HepG2 (cell line): ENCODE measurements around the gene VAMP2. TPM values are rescaled to one million over a fixed set of nuclear protein-coding genes. Genes with fewer than 3 reads are reported as not detected.

Experiments
- ATF1 ChIP-seq: IDR thresholded peaks from 2 replicates; pipeline ENCODE4 v1.6.1; 2016; ENCODE audit warnings: mild to moderate bottlenecking, control low read depth
- BCL6 ChIP-seq: IDR thresholded peaks from 2 replicates; pipeline ENCODE4 v1.6.1; 2016; ENCODE audit warnings: missing genetic modification reagents, missing compliant biosample characterization
- JUND ChIP-seq: sonication (generic); formaldehyde crosslinking; IDR thresholded peaks from 2 replicates; pipeline ENCODE4 v1.8.0; 2022; ENCODE audit warnings: mild to moderate bottlenecking, missing genetic modification reagents
- PAX8 ChIP-seq: sonication (generic); formaldehyde crosslinking; IDR thresholded peaks from 2 replicates; pipeline ENCODE4 v1.8.0; 2022; ENCODE audit warnings: mild to moderate bottlenecking, missing genetic modification reagents, borderline replicate concordance
- SMYD3 ChIP-seq: sonication (generic); formaldehyde crosslinking; IDR thresholded peaks from 2 replicates; pipeline ENCODE4 v1.8.1; 2023; ENCODE audit warnings: mild to moderate bottlenecking, missing genetic modification reagents
- SOX6 ChIP-seq, 2 experiments: fragments of 450-650 bp in 1 of 2; sonication (generic) in 1 of 2; formaldehyde crosslinking in 1 of 2; IDR thresholded peaks; 2 replicates each; pipeline versions ENCODE4 v1.4.0 to v1.6.1; 2017 to 2020; ENCODE audit warnings: antibody characterized with exemption in 1 of 2, mild to moderate bottlenecking in 1 of 2, missing genetic modification reagents in 1 of 2
- SRSF4 ChIP-seq: fragments of 200-400 bp; formaldehyde crosslinking; IDR thresholded peaks from one replicate; pipeline ENCODE4 v1.6.1; 2018; ENCODE audit warnings: mild to moderate bottlenecking, low read depth, low read length, moderate library complexity; ENCODE audit not compliant: poor library complexity, severe bottlenecking
- ZNF33A ChIP-seq: sonication (generic); formaldehyde crosslinking; IDR thresholded peaks from 2 replicates; pipeline ENCODE4 v1.5.1; 2020; ENCODE audit warnings: missing genetic modification reagents, mild to moderate bottlenecking, moderate library complexity, borderline replicate concordance
- polyA plus RNA-seq, 8 experiments: library from polyadenylated mRNA; depleted of rRNA in 3 of 8; stranded (reverse) in 7 of 8; unstranded in 1 of 8; fragments of >200 nt; fragmentation: Illumina TruSeq in 4 of 8; extraction: Trizol in 4 of 8; gene quantifications; 2 replicates each; pipeline versions ENCODE4 v1.2.1 to v1.2.3, GENCODE V29; 2011 to 2016; ENCODE audit warnings: low read depth in 4 of 8, missing spikeins in 1 of 8, mixed read lengths in 1 of 8; ENCODE audit not compliant: insufficient read depth in 1 of 8
- total RNA-seq, 5 experiments: library from RNA; depleted of rRNA; stranded (reverse); fragments of >200 nt; fragmentation: Illumina TruSeq; extraction: Trizol; gene quantifications; 2 replicates each; pipeline ENCODE4 v1.2.3, GENCODE V29; 2016; ENCODE audit warnings: low read depth in 1 of 5
- TF ChIP-seq, protein P1 (sequence below): sonication (generic); formaldehyde crosslinking; IDR thresholded peaks from 2 replicates; pipeline ENCODE4 v1.5.0; 2020; ENCODE audit warnings: missing genetic modification reagents
- TF ChIP-seq, protein P2 (sequence below): sonication (generic); formaldehyde crosslinking; IDR thresholded peaks from 2 replicates; pipeline ENCODE4 v1.5.0; 2020; ENCODE audit warnings: missing genetic modification reagents
- TF ChIP-seq, protein P3 (sequence below): sonication (generic); formaldehyde crosslinking; IDR thresholded peaks from 2 replicates; pipeline ENCODE4 v1.5.1; 2020; ENCODE audit warnings: missing genetic modification reagents, mild to moderate bottlenecking, borderline replicate concordance
- TF ChIP-seq, protein P4 (sequence below): sonication (generic); formaldehyde crosslinking; IDR thresholded peaks from 2 replicates; pipeline ENCODE4 v1.4.0; 2020; ENCODE audit warnings: missing genetic modification reagents, borderline replicate concordance
- TF ChIP-seq, protein P5 (sequence below): sonication (generic); formaldehyde crosslinking; IDR thresholded peaks from 2 replicates; pipeline ENCODE4 v1.5.0; 2020; ENCODE audit warnings: mild to moderate bottlenecking, missing genetic modification reagents
- TF ChIP-seq, protein P6 (sequence below): IDR thresholded peaks from 2 replicates; pipeline ENCODE4 v1.6.1; 2016; ENCODE audit warnings: missing compliant biosample characterization, missing genetic modification reagents, borderline replicate concordance

Gene VAMP2
- total and polyA plus RNA-seq, 2 of the 13 experiments (the other 11 are each of a cell fraction or from before 2014, with no cell fraction given): 3.9 to 17.2 TPM

DNA sequence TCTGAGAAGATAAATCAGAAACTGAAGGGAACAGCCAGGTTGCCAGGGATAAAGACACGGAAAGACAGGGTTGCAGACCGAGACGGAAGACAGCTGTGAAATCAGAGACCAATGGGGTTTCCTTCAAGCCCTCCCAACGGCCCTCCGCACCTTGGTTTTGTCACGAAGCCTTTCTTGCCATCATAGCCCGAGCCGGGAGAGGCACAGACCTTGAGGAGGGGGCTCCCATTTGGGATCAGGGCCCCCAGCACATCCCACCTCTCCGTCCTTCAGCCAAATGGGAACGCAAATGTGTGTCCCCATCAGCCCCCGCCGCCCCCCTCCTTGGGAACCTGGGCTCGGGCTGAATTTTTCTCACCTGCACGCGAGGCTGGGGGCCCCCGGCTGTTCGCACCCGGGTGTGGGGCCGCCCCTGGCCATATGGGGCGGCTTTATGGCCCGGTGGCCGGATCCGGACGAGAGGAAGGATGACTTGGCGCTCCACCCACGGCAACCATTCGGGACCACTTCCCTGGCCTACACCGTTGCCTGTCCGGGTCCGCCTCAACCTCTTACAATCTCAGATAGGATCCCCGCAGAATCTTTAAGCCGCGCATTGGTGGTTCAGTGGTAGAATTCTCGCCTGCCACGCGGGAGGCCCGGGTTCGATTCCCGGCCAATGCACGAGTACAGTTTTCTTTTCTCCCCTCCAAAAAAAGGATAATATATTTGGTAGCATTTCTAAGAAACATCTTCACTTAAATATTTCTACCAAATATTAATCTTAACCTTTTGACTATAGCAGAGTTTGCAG, 37.4 kb downstream of the VAMP2 start (continued):
- TF ChIP-seq, protein P1, sequence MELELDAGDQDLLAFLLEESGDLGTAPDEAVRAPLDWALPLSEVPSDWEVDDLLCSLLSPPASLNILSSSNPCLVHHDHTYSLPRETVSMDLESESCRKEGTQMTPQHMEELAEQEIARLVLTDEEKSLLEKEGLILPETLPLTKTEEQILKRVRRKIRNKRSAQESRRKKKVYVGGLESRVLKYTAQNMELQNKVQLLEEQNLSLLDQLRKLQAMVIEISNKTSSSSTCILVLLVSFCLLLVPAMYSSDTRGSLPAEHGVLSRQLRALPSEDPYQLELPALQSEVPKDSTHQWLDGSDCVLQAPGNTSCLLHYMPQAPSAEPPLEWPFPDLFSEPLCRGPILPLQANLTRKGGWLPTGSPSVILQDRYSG (CRISPR knock-in tag): no peak
- TF ChIP-seq JUND (CRISPR knock-in tag) (no peak), SOX6 (IDR thresholded peaks at IDR 0.05) (no peak), SOX6 (CRISPR knock-in tag; IDR thresholded peaks at IDR 0.05) (peak; percentile 49; the same call in 1 of the 2 replicates), ZNF33A (CRISPR knock-in tag) (no peak), ATF1 (no peak), BCL6 (peak; percentile 43; the same call in 1 of the 2 replicates), SRSF4 (no peak), PAX8 (no peak), SMYD3 (CRISPR knock-in tag) (no peak)
- TF ChIP-seq, protein P2, sequence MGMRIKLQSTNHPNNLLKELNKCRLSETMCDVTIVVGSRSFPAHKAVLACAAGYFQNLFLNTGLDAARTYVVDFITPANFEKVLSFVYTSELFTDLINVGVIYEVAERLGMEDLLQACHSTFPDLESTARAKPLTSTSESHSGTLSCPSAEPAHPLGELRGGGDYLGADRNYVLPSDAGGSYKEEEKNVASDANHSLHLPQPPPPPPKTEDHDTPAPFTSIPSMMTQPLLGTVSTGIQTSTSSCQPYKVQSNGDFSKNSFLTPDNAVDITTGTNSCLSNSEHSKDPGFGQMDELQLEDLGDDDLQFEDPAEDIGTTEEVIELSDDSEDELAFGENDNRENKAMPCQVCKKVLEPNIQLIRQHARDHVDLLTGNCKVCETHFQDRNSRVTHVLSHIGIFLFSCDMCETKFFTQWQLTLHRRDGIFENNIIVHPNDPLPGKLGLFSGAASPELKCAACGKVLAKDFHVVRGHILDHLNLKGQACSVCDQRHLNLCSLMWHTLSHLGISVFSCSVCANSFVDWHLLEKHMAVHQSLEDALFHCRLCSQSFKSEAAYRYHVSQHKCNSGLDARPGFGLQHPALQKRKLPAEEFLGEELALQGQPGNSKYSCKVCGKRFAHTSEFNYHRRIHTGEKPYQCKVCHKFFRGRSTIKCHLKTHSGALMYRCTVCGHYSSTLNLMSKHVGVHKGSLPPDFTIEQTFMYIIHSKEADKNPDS: no peak
- TF ChIP-seq, protein P3, sequence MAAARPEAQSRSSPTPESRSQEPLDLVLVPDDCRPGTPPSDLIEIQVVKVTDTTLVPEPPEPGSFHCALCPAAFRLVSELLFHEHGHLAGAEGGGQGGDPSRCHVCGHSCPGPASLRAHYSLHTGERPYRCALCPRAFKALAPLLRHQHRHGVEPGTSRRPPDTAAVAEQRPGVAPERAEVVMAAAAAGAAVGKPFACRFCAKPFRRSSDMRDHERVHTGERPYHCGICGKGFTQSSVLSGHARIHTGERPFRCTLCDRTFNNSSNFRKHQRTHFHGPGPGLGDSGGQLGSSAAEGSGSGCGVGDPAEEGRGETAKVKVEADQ (CRISPR knock-in tag): no peak; the same call in 1 of the 2 replicates
- TF ChIP-seq, protein P4, sequence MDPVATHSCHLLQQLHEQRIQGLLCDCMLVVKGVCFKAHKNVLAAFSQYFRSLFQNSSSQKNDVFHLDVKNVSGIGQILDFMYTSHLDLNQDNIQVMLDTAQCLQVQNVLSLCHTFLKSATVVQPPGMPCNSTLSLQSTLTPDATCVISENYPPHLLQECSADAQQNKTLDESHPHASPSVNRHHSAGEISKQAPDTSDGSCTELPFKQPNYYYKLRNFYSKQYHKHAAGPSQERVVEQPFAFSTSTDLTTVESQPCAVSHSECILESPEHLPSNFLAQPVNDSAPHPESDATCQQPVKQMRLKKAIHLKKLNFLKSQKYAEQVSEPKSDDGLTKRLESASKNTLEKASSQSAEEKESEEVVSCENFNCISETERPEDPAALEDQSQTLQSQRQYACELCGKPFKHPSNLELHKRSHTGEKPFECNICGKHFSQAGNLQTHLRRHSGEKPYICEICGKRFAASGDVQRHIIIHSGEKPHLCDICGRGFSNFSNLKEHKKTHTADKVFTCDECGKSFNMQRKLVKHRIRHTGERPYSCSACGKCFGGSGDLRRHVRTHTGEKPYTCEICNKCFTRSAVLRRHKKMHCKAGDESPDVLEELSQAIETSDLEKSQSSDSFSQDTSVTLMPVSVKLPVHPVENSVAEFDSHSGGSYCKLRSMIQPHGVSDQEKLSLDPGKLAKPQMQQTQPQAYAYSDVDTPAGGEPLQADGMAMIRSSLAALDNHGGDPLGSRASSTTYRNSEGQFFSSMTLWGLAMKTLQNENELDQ (CRISPR knock-in tag): no peak
- TF ChIP-seq, protein P5, sequence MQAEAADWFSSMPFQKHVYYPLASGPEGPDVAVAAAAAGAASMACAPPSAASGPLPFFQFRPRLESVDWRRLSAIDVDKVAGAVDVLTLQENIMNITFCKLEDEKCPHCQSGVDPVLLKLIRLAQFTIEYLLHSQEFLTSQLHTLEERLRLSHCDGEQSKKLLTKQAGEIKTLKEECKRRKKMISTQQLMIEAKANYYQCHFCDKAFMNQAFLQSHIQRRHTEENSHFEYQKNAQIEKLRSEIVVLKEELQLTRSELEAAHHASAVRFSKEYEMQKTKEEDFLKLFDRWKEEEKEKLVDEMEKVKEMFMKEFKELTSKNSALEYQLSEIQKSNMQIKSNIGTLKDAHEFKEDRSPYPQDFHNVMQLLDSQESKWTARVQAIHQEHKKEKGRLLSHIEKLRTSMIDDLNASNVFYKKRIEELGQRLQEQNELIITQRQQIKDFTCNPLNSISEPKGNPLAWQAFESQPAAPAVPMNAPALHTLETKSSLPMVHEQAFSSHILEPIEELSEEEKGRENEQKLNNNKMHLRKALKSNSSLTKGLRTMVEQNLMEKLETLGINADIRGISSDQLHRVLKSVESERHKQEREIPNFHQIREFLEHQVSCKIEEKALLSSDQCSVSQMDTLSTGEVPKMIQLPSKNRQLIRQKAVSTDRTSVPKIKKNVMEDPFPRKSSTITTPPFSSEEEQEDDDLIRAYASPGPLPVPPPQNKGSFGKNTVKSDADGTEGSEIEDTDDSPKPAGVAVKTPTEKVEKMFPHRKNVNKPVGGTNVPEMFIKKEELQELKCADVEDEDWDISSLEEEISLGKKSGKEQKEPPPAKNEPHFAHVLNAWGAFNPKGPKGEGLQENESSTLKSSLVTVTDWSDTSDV (CRISPR knock-in tag): no peak
- TF ChIP-seq, protein P6, sequence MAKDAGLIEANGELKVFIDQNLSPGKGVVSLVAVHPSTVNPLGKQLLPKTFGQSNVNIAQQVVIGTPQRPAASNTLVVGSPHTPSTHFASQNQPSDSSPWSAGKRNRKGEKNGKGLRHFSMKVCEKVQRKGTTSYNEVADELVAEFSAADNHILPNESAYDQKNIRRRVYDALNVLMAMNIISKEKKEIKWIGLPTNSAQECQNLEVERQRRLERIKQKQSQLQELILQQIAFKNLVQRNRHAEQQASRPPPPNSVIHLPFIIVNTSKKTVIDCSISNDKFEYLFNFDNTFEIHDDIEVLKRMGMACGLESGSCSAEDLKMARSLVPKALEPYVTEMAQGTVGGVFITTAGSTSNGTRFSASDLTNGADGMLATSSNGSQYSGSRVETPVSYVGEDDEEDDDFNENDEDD: 0 out of 2 replicates have a peak, but pooled peaks have one; percentile 46
